ENCODE data around the gene KIRREL3. TPM values are rescaled to one million over a fixed set of nuclear protein-coding genes. Genes with fewer than 3 reads are reported as not detected.

KIRREL3 gene
- total and polyA plus RNA-seq, 3 experiments from 2014 or later, result not detected

DNA sequence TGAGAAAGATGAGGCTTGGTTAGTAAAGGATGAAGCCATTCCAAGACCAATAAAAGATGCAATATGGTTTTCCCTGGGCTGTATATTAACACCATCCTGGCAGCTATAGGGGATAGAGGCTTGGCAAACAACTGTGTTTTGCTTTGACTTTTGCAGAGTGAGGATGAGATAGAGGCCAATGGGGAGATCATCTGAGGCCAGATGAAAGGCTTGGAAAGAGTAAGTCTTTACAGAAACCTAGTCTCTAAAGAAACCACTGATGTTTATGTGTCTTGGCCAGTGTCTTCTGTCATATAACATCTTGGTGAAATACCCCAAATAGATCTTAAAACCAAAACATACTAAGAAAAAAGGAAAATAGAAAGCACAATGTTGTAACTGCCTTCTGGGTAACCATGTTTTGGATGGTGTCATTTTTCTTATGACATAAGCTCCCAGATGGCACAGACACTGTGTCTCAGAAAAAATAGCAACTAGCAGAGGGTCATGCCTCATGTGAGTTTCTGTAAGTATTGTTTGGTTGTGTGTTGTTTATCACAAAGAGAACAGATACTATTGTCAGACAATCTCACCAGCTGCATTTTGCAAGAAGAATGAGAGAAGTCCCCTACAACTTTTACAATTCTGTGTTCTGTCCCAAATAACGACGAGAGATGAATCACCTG is 339.7 kb downstream of the KIRREL3 start:
- POLR2A ChIA-PET, result no interaction called here
- no peak overlapping the region for H3K4me3 Mint-ChIP-seq
- no peak for DNase-seq
- H3K4me3 ChIP-seq (ENCODE audit: low read length), result no peak overlapping the region
- H3K27ac Mint-ChIP-seq, result no peak overlapping the region
- H3K4me1 Mint-ChIP-seq, result no peaks in the 10 kb centered on the region
- H3K9me3 Mint-ChIP-seq, result peaks cover 0 to 3% (median 0%) of the 10 kb centered on the region in 5 donors
- CTCF ChIA-PET, result interaction anchor here (1.1 kb wide), 1 partner anchor 15 kb away, joined by 3 read pairs; no protein-coding TSS in a partner anchor
- no peaks in the 10 kb centered on the region for H3K36me3 Mint-ChIP-seq
- H3K36me3 ChIP-seq (ENCODE audit: insufficient read depth, low read length), result no peaks in the 10 kb centered on the region
- no peak overlapping the region for H3K27ac ChIP-seq (ENCODE audit: low read depth, low read length)
- H3K4me1 ChIP-seq (ENCODE audit: insufficient read depth, low read length), result no peaks in the 10 kb centered on the region
- no peaks in the 10 kb centered on the region for H3K27me3 ChIP-seq (ENCODE audit: insufficient read depth, low read length, poor library complexity, severe bottlenecking)
- no peaks in the 10 kb centered on the region for H3K9me3 ChIP-seq (ENCODE audit: low read length)
- peaks cover 10 to 20% of the 10 kb centered on the region in 2 donors for H3K27me3 Mint-ChIP-seq

DNA sequence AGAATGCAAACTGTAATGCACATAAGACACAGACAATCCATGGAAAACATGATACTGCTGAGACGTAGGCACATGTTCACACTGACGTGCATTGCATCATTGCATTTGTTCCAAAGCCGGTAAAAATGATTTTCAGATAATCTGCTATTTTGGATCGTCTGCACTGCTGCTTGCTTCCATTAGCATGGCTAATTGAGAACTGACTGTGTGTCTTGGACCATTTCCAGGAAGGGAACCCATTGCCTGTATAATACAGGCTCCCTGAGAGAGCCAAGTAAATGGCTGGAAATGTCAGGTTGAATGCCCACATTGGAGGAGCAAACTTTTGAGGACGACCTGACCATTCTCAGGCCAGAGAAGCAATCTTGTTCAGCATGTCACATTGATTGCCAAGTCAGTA is 340.2 kb downstream of the KIRREL3 start:
- peaks cover 8 to 25% of the 10 kb centered on the region in 2 donors for H3K27me3 Mint-ChIP-seq
- ChIA-PET POLR2A (no interaction called here), CTCF (no interaction called here)
- Histone ChIP-seq H3K4me1 (ENCODE audit: insufficient read depth, low read length) (no peaks in the 10 kb centered on the region), H3K9me3 (ENCODE audit: low read length) (no peaks in the 10 kb centered on the region), H3K27me3 (ENCODE audit: insufficient read depth, low read length, poor library complexity, severe bottlenecking) (no peaks in the 10 kb centered on the region), H3K4me3 (ENCODE audit: low read length) (no peak overlapping the region), H3K36me3 (ENCODE audit: insufficient read depth, low read length) (no peaks in the 10 kb centered on the region), H3K27ac (ENCODE audit: low read depth, low read length) (no peak overlapping the region)
- H3K4me1 Mint-ChIP-seq, result no peaks in the 10 kb centered on the region
- H3K36me3 Mint-ChIP-seq, result no peaks in the 10 kb centered on the region
- peaks cover 0 to 3% (median 0%) of the 10 kb centered on the region in 5 donors for H3K9me3 Mint-ChIP-seq
- no peak for DNase-seq
- no peak overlapping the region for H3K4me3 Mint-ChIP-seq
- H3K27ac Mint-ChIP-seq, result no peak overlapping the region

DNA sequence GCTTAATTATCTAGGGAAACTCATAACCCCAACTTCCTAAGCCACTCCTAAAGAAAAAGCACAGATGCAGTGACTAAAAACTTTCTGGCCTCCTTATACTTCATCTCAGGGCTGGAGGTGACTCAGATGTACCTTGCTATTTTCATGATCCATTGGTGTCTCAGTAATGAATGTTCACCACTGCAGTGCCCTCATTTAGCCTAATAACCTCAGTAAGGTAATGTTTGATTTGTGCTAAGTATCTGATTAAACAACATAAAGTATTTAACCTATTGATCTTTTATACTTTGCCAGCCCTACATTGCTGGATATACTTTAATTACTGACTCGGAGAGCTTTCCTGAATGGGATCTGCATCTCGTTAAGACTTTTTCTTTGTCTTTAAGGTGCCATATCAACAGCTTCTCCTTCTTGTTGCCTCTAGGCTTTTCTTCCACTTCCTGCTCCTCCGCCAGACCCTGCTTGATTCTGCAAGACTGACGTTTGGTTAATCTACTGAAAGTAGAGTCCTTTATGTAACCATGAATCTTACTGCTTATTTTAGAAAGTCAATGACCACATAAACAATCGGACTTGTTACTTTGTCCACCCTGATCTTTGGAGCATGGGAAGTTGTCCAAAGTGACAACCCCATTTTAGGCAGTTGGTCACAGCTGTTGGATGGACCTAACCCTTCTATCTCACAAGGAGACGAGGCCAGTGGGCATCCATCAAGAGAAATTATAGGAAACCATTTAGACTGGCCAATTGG is 342.1 kb downstream of the KIRREL3 start:
- Histone ChIP-seq H3K36me3 (ENCODE audit: insufficient read depth, low read length) (no peaks in the 10 kb centered on the region), H3K4me1 (ENCODE audit: insufficient read depth, low read length) (no peaks in the 10 kb centered on the region), H3K4me3 (ENCODE audit: low read length) (no peak overlapping the region), H3K27me3 (ENCODE audit: insufficient read depth, low read length, poor library complexity, severe bottlenecking) (no peaks in the 10 kb centered on the region), H3K9me3 (ENCODE audit: low read length) (no peaks in the 10 kb centered on the region), H3K27ac (ENCODE audit: low read depth, low read length) (no peak overlapping the region)
- peaks cover 5 to 26% of the 10 kb centered on the region in 2 donors for H3K27me3 Mint-ChIP-seq
- H3K4me3 Mint-ChIP-seq, result no peak overlapping the region
- ChIA-PET POLR2A (no interaction called here), CTCF (no interaction called here)
- H3K27ac Mint-ChIP-seq, result no peak overlapping the region
- DNase-seq, result no peak
- H3K36me3 Mint-ChIP-seq, result no peaks in the 10 kb centered on the region
- peaks cover 0 to 3% (median 0%) of the 10 kb centered on the region in 5 donors for H3K9me3 Mint-ChIP-seq
- H3K4me1 Mint-ChIP-seq, result no peaks in the 10 kb centered on the region

DNA sequence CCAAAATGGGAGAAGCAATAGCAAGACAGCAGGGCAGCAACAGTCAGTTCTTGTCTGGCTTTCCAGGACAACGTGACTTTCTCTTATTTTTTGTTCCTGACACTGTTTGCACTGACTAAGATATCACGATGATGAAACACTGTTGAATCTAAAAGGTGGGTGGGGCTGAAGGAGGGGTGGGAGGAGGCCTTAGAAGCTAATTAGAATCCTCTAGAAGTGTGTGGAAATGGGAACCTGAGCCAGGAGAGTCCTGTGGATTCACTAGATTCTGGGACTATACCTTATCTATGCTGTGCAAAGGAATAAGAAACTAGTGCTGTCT is 344.8 kb downstream of the KIRREL3 start:
- Mint-ChIP-seq H3K27ac (no peak overlapping the region), H3K4me1 (no peaks in the 10 kb centered on the region), H3K27me3 (peaks cover 7 to 28% of the 10 kb centered on the region in 2 donors), H3K36me3 (no peaks in the 10 kb centered on the region), H3K4me3 (no peak overlapping the region), H3K9me3 (peaks cover 0 to 5% (median 0%) of the 10 kb centered on the region in 5 donors)
- Histone ChIP-seq H3K9me3 (ENCODE audit: low read length) (no peaks in the 10 kb centered on the region), H3K27ac (ENCODE audit: low read depth, low read length) (no peak overlapping the region), H3K4me3 (ENCODE audit: low read length) (no peak overlapping the region), H3K27me3 (ENCODE audit: insufficient read depth, low read length, poor library complexity, severe bottlenecking) (no peaks in the 10 kb centered on the region), H3K36me3 (ENCODE audit: insufficient read depth, low read length) (no peaks in the 10 kb centered on the region), H3K4me1 (ENCODE audit: insufficient read depth, low read length) (no peaks in the 10 kb centered on the region)
- POLR2A ChIA-PET, result no interaction called here
- CTCF ChIA-PET, result no interaction called here
- no peak for DNase-seq

DNA sequence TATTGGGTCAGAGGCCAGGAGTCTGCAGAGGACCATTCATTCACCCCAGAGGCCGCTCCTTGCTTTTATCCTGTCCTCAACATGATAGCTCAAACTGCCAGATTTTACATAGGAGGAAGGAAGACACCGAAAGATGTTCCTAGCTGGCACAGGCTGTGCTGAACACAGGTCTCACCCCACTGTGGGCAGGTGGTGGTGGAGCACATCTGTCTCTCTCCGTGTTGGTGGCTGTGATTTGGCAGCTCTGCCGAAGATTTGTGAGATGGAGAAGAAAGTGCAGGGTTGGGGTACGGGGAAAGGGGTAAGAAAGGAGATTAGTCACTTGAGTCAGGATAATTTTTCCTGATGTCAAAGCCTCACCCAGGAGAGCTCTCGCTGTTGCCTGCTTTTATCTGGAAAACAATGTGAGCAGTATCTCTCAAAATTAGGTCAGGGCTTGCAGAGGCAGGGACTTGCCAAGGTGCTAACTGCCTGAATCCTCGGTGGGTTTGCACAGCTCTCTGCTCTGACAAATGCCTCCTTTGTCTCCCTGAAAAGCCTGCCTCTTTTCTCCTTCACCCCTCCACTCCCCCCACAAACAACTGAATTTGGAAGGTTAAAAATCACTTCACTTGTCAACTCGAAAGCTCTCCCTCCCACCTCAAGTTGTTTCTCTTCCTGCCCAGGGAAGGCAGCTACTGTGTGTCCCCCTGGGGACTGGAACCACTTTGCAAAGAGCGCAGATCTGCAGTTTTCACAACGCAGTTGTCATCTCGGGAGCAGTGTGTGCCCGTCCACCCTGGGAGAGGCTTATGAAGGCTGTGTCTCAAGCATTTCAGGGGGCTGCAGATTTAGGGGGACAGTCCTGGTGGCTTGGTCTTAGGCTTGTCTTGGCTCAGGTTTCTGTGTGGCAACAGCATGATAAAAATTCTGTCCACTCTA is 345.4 kb downstream of the KIRREL3 start:
- Histone ChIP-seq H3K4me1 (ENCODE audit: insufficient read depth, low read length) (no peaks in the 10 kb centered on the region), H3K27me3 (ENCODE audit: insufficient read depth, low read length, poor library complexity, severe bottlenecking) (no peaks in the 10 kb centered on the region), H3K27ac (ENCODE audit: low read depth, low read length) (no peak overlapping the region), H3K4me3 (ENCODE audit: low read length) (no peak overlapping the region), H3K9me3 (ENCODE audit: low read length) (no peaks in the 10 kb centered on the region), H3K36me3 (ENCODE audit: insufficient read depth, low read length) (no peaks in the 10 kb centered on the region)
- Mint-ChIP-seq H3K9me3 (peaks cover 0 to 5% (median 0%) of the 10 kb centered on the region in 5 donors), H3K27me3 (peaks cover 7 to 33% of the 10 kb centered on the region in 2 donors), H3K4me3 (no peak overlapping the region), H3K4me1 (no peaks in the 10 kb centered on the region), H3K36me3 (no peaks in the 10 kb centered on the region), H3K27ac (no peak overlapping the region)
- POLR2A ChIA-PET, result no interaction called here
- no peak for DNase-seq
- CTCF ChIA-PET, result no interaction called here

DNA sequence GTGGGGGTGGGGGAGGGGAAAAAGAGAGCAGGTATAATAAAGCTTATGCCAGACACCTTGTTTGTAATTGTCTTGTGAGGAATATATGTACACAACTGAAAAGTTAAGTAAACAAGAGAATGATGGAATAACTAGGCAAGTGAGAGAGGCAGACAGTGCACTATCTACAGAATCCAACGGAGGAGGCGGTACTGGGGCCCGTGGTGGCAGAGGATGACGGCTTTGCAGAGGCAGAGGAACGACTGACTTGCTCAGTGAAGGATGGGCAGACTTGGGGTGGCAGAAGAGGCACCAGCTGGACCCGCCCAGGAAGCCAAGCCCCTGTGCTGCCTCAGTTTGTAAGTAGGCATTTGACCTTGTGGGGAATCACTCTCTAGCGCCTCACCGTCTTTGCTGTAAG is 347.5 kb downstream of the KIRREL3 start:
- peaks cover 3 to 36% of the 10 kb centered on the region in 2 donors for H3K27me3 Mint-ChIP-seq
- no peaks in the 10 kb centered on the region for H3K4me1 ChIP-seq (ENCODE audit: insufficient read depth, low read length)
- H3K4me3 Mint-ChIP-seq, result no peak overlapping the region
- no peaks in the 10 kb centered on the region for H3K36me3 ChIP-seq (ENCODE audit: insufficient read depth, low read length)
- H3K4me3 ChIP-seq (ENCODE audit: low read length), result no peak overlapping the region
- H3K9me3 ChIP-seq (ENCODE audit: low read length), result no peaks in the 10 kb centered on the region
- ChIA-PET POLR2A (no interaction called here), CTCF (interaction anchor here (1.5 kb wide), 1 partner anchor 11 kb away, joined by 3 read pairs; no protein-coding TSS in a partner anchor)
- no peak for DNase-seq
- no peak overlapping the region for H3K27ac Mint-ChIP-seq
- peaks cover 0 to 2% (median 0%) of the 10 kb centered on the region in 5 donors for H3K9me3 Mint-ChIP-seq
- no peaks in the 10 kb centered on the region for H3K27me3 ChIP-seq (ENCODE audit: insufficient read depth, low read length, poor library complexity, severe bottlenecking)
- H3K36me3 Mint-ChIP-seq, result no peaks in the 10 kb centered on the region
- H3K4me1 Mint-ChIP-seq, result no peaks in the 10 kb centered on the region
- no peak overlapping the region for H3K27ac ChIP-seq (ENCODE audit: low read depth, low read length)

DNA sequence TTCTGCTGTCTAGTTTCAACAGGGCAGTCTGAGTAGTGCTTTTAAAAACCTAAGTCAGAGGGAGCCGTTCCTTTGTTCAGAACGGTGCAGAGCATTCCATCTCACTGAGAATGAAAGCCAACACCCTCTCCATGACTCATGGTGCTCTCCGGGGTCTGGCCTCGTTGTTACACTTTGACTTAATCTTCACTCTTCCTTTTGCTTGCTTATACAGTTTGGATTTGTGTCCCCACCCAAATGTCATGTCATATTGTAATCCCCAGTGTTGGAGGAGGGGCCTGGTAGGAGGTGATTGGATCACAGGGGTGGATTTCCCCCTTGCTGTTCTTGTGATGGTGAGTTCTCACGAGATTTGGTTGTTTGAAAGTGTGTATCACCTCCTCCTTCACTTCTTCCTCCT is 352.8 kb downstream of the KIRREL3 start:
- Mint-ChIP-seq H3K36me3 (no peaks in the 10 kb centered on the region), H3K4me3 (no peak overlapping the region), H3K4me1 (no peaks in the 10 kb centered on the region), H3K9me3 (no peaks in the 10 kb centered on the region), H3K27me3 (peaks cover 0 to 16% of the 10 kb centered on the region in 2 donors), H3K27ac (no peak overlapping the region)
- Histone ChIP-seq H3K9me3 (ENCODE audit: low read length) (no peaks in the 10 kb centered on the region), H3K27me3 (ENCODE audit: insufficient read depth, low read length, poor library complexity, severe bottlenecking) (no peaks in the 10 kb centered on the region), H3K36me3 (ENCODE audit: insufficient read depth, low read length) (no peaks in the 10 kb centered on the region), H3K27ac (ENCODE audit: low read depth, low read length) (no peak overlapping the region), H3K4me1 (ENCODE audit: insufficient read depth, low read length) (no peaks in the 10 kb centered on the region), H3K4me3 (ENCODE audit: low read length) (no peak overlapping the region)
- DNase-seq, result no peak
- ChIA-PET POLR2A (no interaction called here), CTCF (no interaction called here)

Data from CD8-positive, alpha-beta memory T cell (primary cell).